ENCODE measurements around the gene FIS1. TPM values are rescaled to one million over a fixed set of nuclear protein-coding genes. Genes with fewer than 3 reads are reported as not detected.
"Not testable (repeated sequence)": the region's sequence is repeated elsewhere in the genome, so short reads cannot be mapped to it uniquely, and the experiment has no call there.

Gene FIS1
- total and polyA plus RNA-seq, 7 donors, result 239 to 368 (median 263) TPM

- intact Hi-C loops (cut with DNase I), result no loop called here
- DNase-seq (no peak), ATAC-seq (no peak)
- no peak overlapping the region for H3K27ac ChIP-seq
- no peaks in the 10 kb centered on the region for H3K36me3 ChIP-seq (ENCODE audit: insufficient read depth in 1 of 2, low read depth in 1 of 2)
- H3K4me1 ChIP-seq, result no peaks in the 10 kb centered on the region
- no peaks in the 10 kb centered on the region for H3K27me3 ChIP-seq (ENCODE audit: insufficient read depth in 3 of 3, low read length in 2 of 3)
- 75 to 82% (median 76%) methylated on average over 9 of the region's 9 CpGs for WGBS, 3 donors
- no peaks in the 10 kb centered on the region for H3K9me3 ChIP-seq
- H3K4me3 ChIP-seq, result no peak overlapping the region
- no peak for TF ChIP-seq CTCF (IDR thresholded peaks at IDR 0.05)
Observed at GRCh38 chr7:101285171-101285570, 40.3 kb upstream of the FIS1 start.

GRCh38 chr7:101280912-101281311, 36.0 kb upstream of the FIS1 start:
- H3K27me3 ChIP-seq (ENCODE audit: insufficient read depth in 3 of 3, low read length in 2 of 3), result peaks cover 0 to 32% (median 0%) of the 10 kb centered on the region in 3 donors
- not testable (repeated sequence) for H3K4me3 ChIP-seq; H3K4me1 ChIP-seq; H3K36me3 ChIP-seq (ENCODE audit: insufficient read depth in 1 of 2, low read depth in 1 of 2); H3K27ac ChIP-seq; H3K9me3 ChIP-seq; DNase-seq; ATAC-seq
- intact Hi-C loops (cut with DNase I), result loop anchor here in 1 of 2 donors (5.0 kb wide), 1 partner anchor 139 kb away; no protein-coding TSS in a partner anchor
- 88 to 92% (median 91%) methylated on average over 8 of the region's 8 CpGs for WGBS, 3 donors

GRCh38 chr7:101278461-101279292, 33.8 kb upstream of the FIS1 start:
- no peaks in the 10 kb centered on the region for H3K9me3 ChIP-seq
- WGBS, 3 donors, result 81 to 87% (median 86%) methylated on average over 24 of the region's 24 CpGs
- H3K27me3 ChIP-seq (ENCODE audit: insufficient read depth in 3 of 3, low read length in 2 of 3), result peaks cover 0 to 39% (median 0%) of the 10 kb centered on the region in 3 donors
- H3K4me1 ChIP-seq, result no peaks in the 10 kb centered on the region
- no peaks in the 10 kb centered on the region for H3K36me3 ChIP-seq (ENCODE audit: insufficient read depth in 1 of 2, low read depth in 1 of 2)
- intact Hi-C loops (cut with DNase I), result no loop called here
- H3K4me3 ChIP-seq, result no peak overlapping the region
- H3K27ac ChIP-seq, result no peak overlapping the region
- TF ChIP-seq CTCF (IDR thresholded peaks at IDR 0.05), result no peak
- ATAC-seq (no peak), DNase-seq (no peak)

- WGBS, 3 donors, result 70 to 73% (median 73%) methylated on average over 9 of the region's 9 CpGs
- ATAC-seq, result no peak
- intact Hi-C loops (cut with DNase I), result no loop called here
Observed at GRCh38 chr7:101277155-101277554, 32.3 kb upstream of the FIS1 start.

More at GRCh38 chr7:101277155-101277554, 32.3 kb upstream of the FIS1 start:
- Histone ChIP-seq H3K4me3 (no peak overlapping the region), H3K27me3 (ENCODE audit: insufficient read depth in 3 of 3, low read length in 2 of 3) (peaks cover 0 to 50% (median 0%) of the 10 kb centered on the region in 3 donors), H3K9me3 (no peaks in the 10 kb centered on the region), H3K36me3 (ENCODE audit: insufficient read depth in 1 of 2, low read depth in 1 of 2) (no peaks in the 10 kb centered on the region), H3K27ac (no peak overlapping the region), H3K4me1 (no peaks in the 10 kb centered on the region)
- DNase-seq, result no peak
- no peak for TF ChIP-seq CTCF (IDR thresholded peaks at IDR 0.05)
